Stomach (tissue), 4 donors: ENCODE data around the gene KCNJ18.
"Not testable (repeated sequence)": the region's sequence is repeated elsewhere in the genome, so short reads cannot be mapped to it uniquely, and the experiment has no call there.

Experiments
- CTCF ChIP-seq, 7 experiments: fragments of 450-650 bp in 4 of 7; fragments of 200-600 bp in 3 of 7; sonication (generic) in 3 of 7; IDR thresholded peaks; one replicate each; pipeline ENCODE4 v1.5.1; 2016 to 2019; ENCODE audit warnings: antibody characterized with exemption in 7 of 7, control low read depth in 2 of 7, mild to moderate bottlenecking in 1 of 7
- EP300 ChIP-seq: sonication (generic); formaldehyde crosslinking; IDR thresholded peaks from one replicate; pipeline ENCODE4 v1.6.1; 2017; ENCODE audit warnings: antibody characterized with exemption

- TF ChIP-seq CTCF (IDR thresholded peaks at IDR 0.05); EP300: not testable (repeated sequence)
Observed at GRCh38 chr17:21696842-21697507, 4.7 kb downstream of the KCNJ18 start.
